Natural killer cell (primary cell): Measurements from ENCODE around the gene TEKT5. TPM values are rescaled to one million over a fixed set of nuclear protein-coding genes. Genes with fewer than 3 reads are reported as not detected.
"Not testable (repeated sequence)": the region's sequence is repeated elsewhere in the genome, so short reads cannot be mapped to it uniquely, and the experiment has no call there.

Experiments
- ATAC-seq, 3 donors: fragments of 150-1000 bp in 2 of 3; fragments of 200-7000 bp in 1 of 3; cut with Tn5 transposase; 1 replicate in 1 of 3; 2 replicates in 2 of 3; pipeline ENCODE4 v1.10.0; 2021; ENCODE audit warnings: mild to moderate bottlenecking in 2 of 3, moderate library complexity in 2 of 3
- DNase-seq, 2 donors: peaks; one replicate each; pipeline versions ENCODE4 v3.0.0 to v3.0.0-alpha.2; 2013 to 2021; ENCODE audit warnings: mixed read lengths in 1 of 2
- H3K27ac ChIP-seq: one replicate; pipeline ENCODE4 v1.5.1; 2013; ENCODE audit warnings: mild to moderate bottlenecking, low read length
- H3K27me3 ChIP-seq: one replicate; pipeline ENCODE4 v1.6.1; 2013; ENCODE audit warnings: low read length; ENCODE audit not compliant: control insufficient read depth, insufficient read depth
- H3K36me3 ChIP-seq: one replicate; pipeline ENCODE4 v1.6.1; 2013; ENCODE audit warnings: low read length; ENCODE audit not compliant: control insufficient read depth, insufficient read depth
- H3K4me1 ChIP-seq: one replicate; pipeline ENCODE4 v1.6.1; 2013; ENCODE audit warnings: low read length; ENCODE audit not compliant: control insufficient read depth, insufficient read depth
- H3K4me3 ChIP-seq: one replicate; pipeline ENCODE4 v1.5.1; 2013; ENCODE audit warnings: low read length
- H3K9me3 ChIP-seq: one replicate; pipeline ENCODE4 v1.6.1; 2013; ENCODE audit warnings: low read length; ENCODE audit not compliant: control insufficient read depth, insufficient read depth
- H3K27ac Mint-ChIP-seq, 2 donors: one replicate each; pipeline ENCODE4 v1.8.0; 2022; ENCODE audit warnings: mild to moderate bottlenecking in 2 of 2, mixed read lengths in 2 of 2, moderate library complexity in 1 of 2
- H3K27me3 Mint-ChIP-seq, 2 donors: one replicate each; pipeline ENCODE4 v1.8.0; 2022; ENCODE audit warnings: low read depth in 2 of 2, mixed read lengths in 2 of 2
- H3K36me3 Mint-ChIP-seq: one replicate; pipeline ENCODE4 v1.8.0; 2022; ENCODE audit warnings: mixed read lengths
- H3K4me1 Mint-ChIP-seq, 2 donors: one replicate each; pipeline ENCODE4 v1.8.0; 2022; ENCODE audit warnings: mixed read lengths in 2 of 2
- H3K4me3 Mint-ChIP-seq: one replicate; pipeline ENCODE4 v1.8.0; 2022; ENCODE audit warnings: mild to moderate bottlenecking, moderate library complexity, mixed read lengths
- H3K9me3 Mint-ChIP-seq, 2 donors: one replicate each; pipeline ENCODE4 v1.8.0; 2022; ENCODE audit warnings: mixed read lengths in 2 of 2
- WGBS: methylation state at CpG from one replicate; pipeline ENCODE4 v1.1.7; 2013; ENCODE audit warnings: missing lambda C conversion rate; ENCODE audit not compliant: insufficient coverage; 5-methylcytosine and 5-hydroxymethylcytosine counted together
- intact Hi-C: fragments of 100-400 bp; cut with micrococcal nuclease; formaldehyde crosslinking; loops from one replicate; pipeline ENCODE4 v1.14.2; 2022
- total RNA-seq, 4 donors: library from RNA; stranded (reverse); fragments of 120-200 nt in 1 of 4; gene quantifications; one replicate each; pipeline versions ENCODE4 v1.2.3 to v1.2.4, GENCODE V29; 2013 to 2022
- TF ChIP-seq, protein P1 (sequence below): fragments of 200-600 bp; IDR thresholded peaks from one replicate; pipeline ENCODE4 v1.8.0; 2022; ENCODE audit warnings: antibody characterized with exemption

The TEKT5 gene
- total RNA-seq, 3 donors from 2014 or later (not counting 1 experiment from before 2014, with no cell fraction given) = 1.1 TPM; not detected in 2

DNA sequence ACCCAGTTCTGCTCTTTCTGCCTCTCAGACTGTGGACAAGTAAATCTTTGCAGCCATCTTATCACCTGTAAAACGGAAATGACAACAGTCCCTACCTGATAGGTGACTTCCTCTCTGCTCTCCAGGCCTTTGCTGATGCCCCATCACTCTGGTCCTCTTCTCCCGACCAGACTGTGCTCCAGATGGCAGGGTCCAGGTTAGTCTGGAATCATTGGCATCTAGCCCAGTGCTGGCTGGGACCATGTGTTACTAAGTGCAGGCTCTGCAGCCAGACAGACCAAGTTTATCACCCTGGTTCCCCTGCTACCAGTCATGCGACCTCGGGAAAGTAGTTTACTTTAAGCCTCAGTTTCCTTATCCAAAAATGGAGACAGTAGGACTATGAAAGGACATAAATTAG is 47.1 kb upstream of the TEKT5 start:
- Histone ChIP-seq H3K4me3 (no peak overlapping the region), H3K9me3 (no peaks in the 10 kb centered on the region), H3K36me3 (peaks cover 1% of the 10 kb centered on the region), H3K4me1 (peaks cover 34% of the 10 kb centered on the region), H3K27ac (no peak overlapping the region), H3K27me3 (no peaks in the 10 kb centered on the region)
- TF ChIP-seq, protein P1, sequence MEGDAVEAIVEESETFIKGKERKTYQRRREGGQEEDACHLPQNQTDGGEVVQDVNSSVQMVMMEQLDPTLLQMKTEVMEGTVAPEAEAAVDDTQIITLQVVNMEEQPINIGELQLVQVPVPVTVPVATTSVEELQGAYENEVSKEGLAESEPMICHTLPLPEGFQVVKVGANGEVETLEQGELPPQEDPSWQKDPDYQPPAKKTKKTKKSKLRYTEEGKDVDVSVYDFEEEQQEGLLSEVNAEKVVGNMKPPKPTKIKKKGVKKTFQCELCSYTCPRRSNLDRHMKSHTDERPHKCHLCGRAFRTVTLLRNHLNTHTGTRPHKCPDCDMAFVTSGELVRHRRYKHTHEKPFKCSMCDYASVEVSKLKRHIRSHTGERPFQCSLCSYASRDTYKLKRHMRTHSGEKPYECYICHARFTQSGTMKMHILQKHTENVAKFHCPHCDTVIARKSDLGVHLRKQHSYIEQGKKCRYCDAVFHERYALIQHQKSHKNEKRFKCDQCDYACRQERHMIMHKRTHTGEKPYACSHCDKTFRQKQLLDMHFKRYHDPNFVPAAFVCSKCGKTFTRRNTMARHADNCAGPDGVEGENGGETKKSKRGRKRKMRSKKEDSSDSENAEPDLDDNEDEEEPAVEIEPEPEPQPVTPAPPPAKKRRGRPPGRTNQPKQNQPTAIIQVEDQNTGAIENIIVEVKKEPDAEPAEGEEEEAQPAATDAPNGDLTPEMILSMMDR = no peak
- intact Hi-C loops = loop anchor here (5.0 kb wide), 1 partner anchor 355 kb away; the partner anchor contains the start of gene ATF7IP2
- Mint-ChIP-seq H3K4me3 (no peak overlapping the region), H3K27ac (no peak overlapping the region), H3K9me3 (no peaks in the 10 kb centered on the region), H3K27me3 (no peaks in the 10 kb centered on the region), H3K4me1 (peaks cover 24 to 41% of the 10 kb centered on the region in 2 donors), H3K36me3 (no peaks in the 10 kb centered on the region)
- DNase-seq = no peak
- ATAC-seq = no peak
- WGBS = 86% methylated on average over 4 of the region's 4 CpGs

DNA sequence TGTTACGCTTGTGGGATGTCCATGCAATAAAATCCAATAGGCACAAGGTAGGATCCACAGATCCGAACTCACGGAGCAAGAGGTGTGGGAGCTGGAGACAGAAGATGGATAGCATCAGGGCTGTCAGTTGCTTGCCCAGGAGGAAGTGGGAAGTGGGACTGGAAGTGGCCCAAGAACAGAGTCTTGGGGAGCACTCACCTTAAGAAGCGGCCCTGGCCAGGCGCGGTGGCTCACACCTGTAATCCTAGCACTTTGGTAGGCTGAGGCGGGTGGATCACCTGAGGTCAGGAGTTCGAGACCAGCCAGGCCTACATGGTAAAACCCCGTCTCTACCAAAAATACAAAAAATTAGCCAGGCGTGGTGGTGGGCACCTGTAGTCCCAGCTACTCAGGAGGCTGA is 46.5 kb upstream of the TEKT5 start:
- intact Hi-C loops = loop anchor here (5.0 kb wide), 1 partner anchor 354 kb away; the partner anchor contains the start of gene ATF7IP2
- H3K4me3 ChIP-seq, H3K4me3 Mint-ChIP-seq, DNase-seq, H3K36me3 ChIP-seq, H3K27me3 ChIP-seq, H3K9me3 Mint-ChIP-seq, H3K27me3 Mint-ChIP-seq, H3K9me3 ChIP-seq, H3K36me3 Mint-ChIP-seq, H3K27ac ChIP-seq, ATAC-seq: not testable (repeated sequence)
- WGBS = 94% methylated on average over 10 of the region's 10 CpGs
- peaks cover 34% of the 10 kb centered on the region for H3K4me1 ChIP-seq
- Mint-ChIP-seq H3K27ac (peak overlapping the region in 1 of 2 donors; percentile 8), H3K4me1 (peaks cover 25 to 42% of the 10 kb centered on the region in 2 donors)

DNA sequence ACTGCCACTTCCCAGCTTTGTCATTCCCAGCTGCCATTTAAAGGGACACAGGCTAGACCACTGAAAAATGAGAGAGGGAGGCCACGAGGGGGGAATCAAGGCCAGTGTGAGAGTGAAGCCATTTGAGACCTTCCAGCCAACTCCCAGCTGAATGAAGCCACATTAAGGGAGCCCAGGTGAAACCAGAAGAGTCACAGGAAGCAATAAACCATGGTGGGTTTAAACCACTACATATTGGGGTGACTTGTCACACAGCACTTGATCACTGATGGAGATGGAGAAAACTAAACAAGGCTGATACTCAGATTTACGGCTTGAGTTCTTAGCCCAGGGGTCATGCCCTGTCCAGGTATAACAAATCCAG is 46.1 kb upstream of the TEKT5 start:
- no peaks in the 10 kb centered on the region for H3K36me3 Mint-ChIP-seq

DNA sequence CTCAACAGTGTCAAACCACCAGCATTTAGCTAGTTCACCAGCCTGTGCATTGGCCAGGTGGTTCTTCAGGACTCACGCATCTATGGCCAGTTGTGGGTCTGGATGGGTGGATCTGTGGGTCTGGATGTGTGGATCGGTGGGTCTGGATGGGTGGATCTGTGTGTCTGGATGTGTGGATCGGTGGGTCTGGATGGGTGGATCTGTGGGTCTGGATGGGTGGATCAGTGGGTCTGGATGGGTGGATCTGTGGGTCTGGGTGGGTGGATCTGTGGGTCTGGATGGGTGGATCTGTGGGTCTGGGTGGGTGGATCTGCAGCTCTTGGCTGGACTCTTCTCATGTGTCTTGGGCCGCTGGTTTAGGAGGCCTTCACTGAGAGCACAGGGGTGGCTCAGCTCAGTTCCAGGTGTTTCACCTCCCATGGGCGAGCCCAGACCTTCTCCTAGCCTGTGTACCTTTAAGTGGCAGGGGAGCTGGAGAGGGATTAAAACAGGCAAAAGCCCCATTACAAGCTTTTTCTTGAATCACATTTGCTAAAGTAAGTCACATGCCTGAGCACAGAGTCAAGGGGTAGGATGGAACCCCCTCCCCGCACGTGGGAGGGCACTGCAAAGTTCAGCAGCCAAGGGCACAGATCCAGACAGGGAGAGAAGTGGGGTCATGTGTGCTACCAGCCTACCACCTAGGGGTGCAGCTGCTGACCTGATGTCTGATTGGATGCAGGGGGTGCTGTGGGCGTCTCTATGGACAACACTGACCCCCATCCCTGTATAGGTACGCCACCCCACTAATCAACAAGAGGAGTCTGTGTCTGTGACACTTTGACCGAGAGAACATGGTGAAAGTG is 45.5 kb upstream of the TEKT5 start:
- H3K4me1 ChIP-seq = peaks cover 34% of the 10 kb centered on the region
- H3K9me3 ChIP-seq = no peaks in the 10 kb centered on the region
- Mint-ChIP-seq H3K4me3 (no peak overlapping the region), H3K4me1 (peaks cover 25 to 33% of the 10 kb centered on the region in 2 donors), H3K9me3 (no peaks in the 10 kb centered on the region), H3K27ac (peak overlapping the region in 1 of 2 donors; percentile 8), H3K27me3 (no peaks in the 10 kb centered on the region), H3K36me3 (no peaks in the 10 kb centered on the region)
- H3K27me3 ChIP-seq = no peaks in the 10 kb centered on the region
- H3K27ac ChIP-seq = no peak overlapping the region
- ATAC-seq = no peak
- TF ChIP-seq, protein P1 = no peak
- H3K4me3 ChIP-seq = no peak overlapping the region
- no peaks in the 10 kb centered on the region for H3K36me3 ChIP-seq
- 95% methylated on average over 10 of the region's 10 CpGs for WGBS
- intact Hi-C loops = loop anchor here (5.0 kb wide), 2 partner anchors 73 to 353 kb away; partner anchors contain the start of gene ATF7IP2
- DNase-seq = no peak

More for the DNA sequence above, 46.1 kb upstream of the TEKT5 start:
- peaks cover 25 to 38% of the 10 kb centered on the region in 2 donors for H3K4me1 Mint-ChIP-seq
- no peak overlapping the region for H3K27ac ChIP-seq
- no peak overlapping the region for H3K4me3 Mint-ChIP-seq
- no peaks in the 10 kb centered on the region for H3K36me3 ChIP-seq
- no peak overlapping the region for H3K4me3 ChIP-seq
- ATAC-seq (no peak), DNase-seq (no peak)
- peak overlapping the region in 1 of 2 donors; percentile 8 for H3K27ac Mint-ChIP-seq
- no peaks in the 10 kb centered on the region for H3K27me3 Mint-ChIP-seq
- H3K4me1 ChIP-seq = peaks cover 34% of the 10 kb centered on the region
- intact Hi-C loops = loop anchor here (5.0 kb wide), 1 partner anchor 354 kb away; the partner anchor contains the start of gene ATF7IP2
- no peaks in the 10 kb centered on the region for H3K9me3 ChIP-seq
- no peaks in the 10 kb centered on the region for H3K27me3 ChIP-seq
- no peaks in the 10 kb centered on the region for H3K9me3 Mint-ChIP-seq
- TF ChIP-seq, protein P1 = no peak
- 27% methylated on average over 2 of the region's 2 CpGs for WGBS
